HUES64 (cell line): ENCODE results near the gene FITM2.

Experiments
- H3K27ac ChIP-seq: 2 replicates; pipeline ENCODE4 v1.7.0; 2013; ENCODE audit warnings: low read depth, low read length, inconsistent platforms
- H3K27me3 ChIP-seq: 2 replicates; pipeline ENCODE4 v1.6.1; 2013; ENCODE audit warnings: mild to moderate bottlenecking, low read length; ENCODE audit not compliant: insufficient read depth
- H3K36me3 ChIP-seq: 2 replicates; pipeline ENCODE4 v1.6.1; 2013; ENCODE audit warnings: mild to moderate bottlenecking, low read length; ENCODE audit not compliant: insufficient read depth
- H3K4me1 ChIP-seq: 2 replicates; pipeline ENCODE4 v1.6.1; 2013; ENCODE audit warnings: mild to moderate bottlenecking, low read length, moderate library complexity; ENCODE audit not compliant: insufficient read depth
- H3K4me3 ChIP-seq: 2 replicates; pipeline ENCODE4 v1.5.1; 2013; ENCODE audit warnings: mild to moderate bottlenecking, low read length, moderate library complexity
- H3K9ac ChIP-seq: 2 replicates; pipeline ENCODE4 v1.6.1; 2013; ENCODE audit warnings: mild to moderate bottlenecking, low read depth, low read length
- H3K9me3 ChIP-seq: 2 replicates; pipeline ENCODE4 v1.6.1; 2013; ENCODE audit warnings: low read depth, low read length; ENCODE audit not compliant: insufficient read depth
- WGBS: fragments of 150-250, 120-280 bp; methylation state at CpG from one replicate; pipeline ENCODE4 v1.1.7; 2013; ENCODE audit warnings: missing lambda C conversion rate; 5-methylcytosine and 5-hydroxymethylcytosine counted together

The FITM2 gene

GRCh38 chr20:44253528-44253927 lies 57.5 kb downstream of the FITM2 start:
- Histone ChIP-seq H3K9me3 (no peaks in the 10 kb centered on the region), H3K27me3 (no peaks in the 10 kb centered on the region), H3K36me3 (no peaks in the 10 kb centered on the region), H3K27ac (no peak overlapping the region), H3K4me3 (no peak overlapping the region), H3K9ac (no peak overlapping the region), H3K4me1 (no peaks in the 10 kb centered on the region)
- WGBS: 74% methylated on average over 3 of the region's 3 CpGs
